Activated T-cell treated with anti-CD3 and anti-CD28 coated beads, Interleukin-2, amount 50 U/mL, for 24 hours (primary cell): Measurements from ENCODE around the gene CDKL5.

Experiments
- DNase-seq: peaks from one replicate; pipeline ENCODE4 v3.0.0-alpha.2; 2020
- H3K27ac Mint-ChIP-seq: 2 replicates; pipeline ENCODE4 v1.8.0; 2020; ENCODE audit warnings: mild to moderate bottlenecking, mixed read lengths
- H3K27me3 Mint-ChIP-seq: 2 replicates; pipeline ENCODE4 v1.8.0; 2020; ENCODE audit warnings: mixed read lengths
- H3K36me3 Mint-ChIP-seq: 2 replicates; pipeline ENCODE4 v1.8.0; 2020; ENCODE audit warnings: low read depth, mixed read lengths
- H3K4me1 Mint-ChIP-seq: 2 replicates; pipeline ENCODE4 v1.8.0; 2020; ENCODE audit warnings: low read depth, mixed read lengths
- H3K4me3 Mint-ChIP-seq: 2 replicates; pipeline ENCODE4 v1.8.0; 2020; ENCODE audit warnings: mild to moderate bottlenecking, moderate library complexity, mixed read lengths
- H3K9me3 Mint-ChIP-seq: 2 replicates; pipeline ENCODE4 v1.8.0; 2020; ENCODE audit warnings: mixed read lengths

CDKL5 gene

DNA sequence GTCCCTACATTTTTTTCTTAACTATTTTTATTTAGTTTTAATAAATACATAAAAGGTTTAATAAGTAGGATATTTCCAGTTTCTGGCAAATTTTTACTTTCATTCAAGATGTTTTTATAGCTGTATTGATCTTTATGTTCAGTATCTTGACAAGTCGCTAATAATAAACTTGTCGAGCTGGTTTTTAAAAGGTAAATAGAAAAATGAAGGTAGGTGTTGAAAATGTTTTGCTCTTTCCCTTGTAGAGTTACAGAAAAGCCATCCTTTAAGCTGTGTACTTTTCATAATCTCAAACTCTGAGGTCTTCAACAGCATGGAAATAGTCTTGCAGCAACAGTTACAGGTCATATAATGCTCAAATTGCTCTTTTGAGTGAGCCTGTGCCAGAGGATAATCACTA is 193.9 kb downstream of the CDKL5 start:
- Mint-ChIP-seq H3K4me3 (no peak overlapping the region), H3K9me3 (no peaks in the 10 kb centered on the region), H3K4me1 (no peaks in the 10 kb centered on the region), H3K27ac (no peak overlapping the region), H3K36me3 (no peaks in the 10 kb centered on the region), H3K27me3 (peaks cover 3% of the 10 kb centered on the region)
- DNase-seq = no peak

DNA sequence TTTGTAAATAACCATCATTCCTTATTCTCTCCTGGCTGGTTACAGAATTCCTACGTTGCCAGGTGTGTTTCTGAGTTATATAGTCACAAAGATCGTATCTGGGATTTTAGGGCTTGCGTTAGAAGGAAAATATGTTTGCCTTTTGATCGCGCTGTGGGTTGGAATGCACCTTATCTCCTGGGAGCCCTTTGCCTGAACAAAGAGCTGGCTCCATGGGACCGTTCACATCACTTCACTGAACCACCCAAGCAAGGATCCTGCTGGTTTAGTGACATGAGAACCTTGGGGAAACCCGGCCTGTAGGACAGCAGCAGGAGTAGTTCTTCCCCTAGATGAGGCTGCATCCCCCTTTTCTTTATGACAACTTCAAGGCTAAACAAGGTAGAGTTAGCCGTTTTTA is 194.9 kb downstream of the CDKL5 start:
- Mint-ChIP-seq H3K36me3 (peaks cover under 1% of the 10 kb centered on the region), H3K9me3 (no peaks in the 10 kb centered on the region)

DNA sequence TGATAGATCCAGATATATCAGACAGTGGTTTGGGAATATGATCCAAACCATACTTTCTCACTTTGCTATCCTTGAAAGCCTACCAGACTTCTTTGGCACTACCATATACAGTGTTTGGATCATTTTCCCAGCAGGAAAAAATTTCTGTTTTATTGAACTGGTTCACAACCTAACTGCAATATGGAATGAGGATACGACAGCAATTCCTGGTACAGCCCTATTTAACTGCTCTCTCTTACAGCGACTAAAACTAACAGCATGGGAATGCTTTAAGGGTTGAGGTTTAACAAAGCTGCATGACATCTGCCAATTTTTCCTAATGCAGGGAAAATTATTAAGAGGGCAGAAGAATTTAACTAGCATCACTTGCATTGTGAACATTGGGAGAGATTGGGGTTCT is 199.2 kb downstream of the CDKL5 start:
- peaks cover 11% of the 10 kb centered on the region for H3K36me3 Mint-ChIP-seq
- H3K4me1 Mint-ChIP-seq = no peaks in the 10 kb centered on the region
- H3K9me3 Mint-ChIP-seq = no peaks in the 10 kb centered on the region
- H3K4me3 Mint-ChIP-seq = no peak overlapping the region
- H3K27ac Mint-ChIP-seq = no peak overlapping the region
- peaks cover 12% of the 10 kb centered on the region for H3K27me3 Mint-ChIP-seq
- DNase-seq = no peak

More for the DNA sequence above, 194.9 kb downstream of the CDKL5 start:
- no peak overlapping the region for H3K4me3 Mint-ChIP-seq
- peaks cover 3% of the 10 kb centered on the region for H3K27me3 Mint-ChIP-seq
- DNase-seq = no peak
- no peak overlapping the region for H3K27ac Mint-ChIP-seq
- H3K4me1 Mint-ChIP-seq = no peaks in the 10 kb centered on the region

DNA sequence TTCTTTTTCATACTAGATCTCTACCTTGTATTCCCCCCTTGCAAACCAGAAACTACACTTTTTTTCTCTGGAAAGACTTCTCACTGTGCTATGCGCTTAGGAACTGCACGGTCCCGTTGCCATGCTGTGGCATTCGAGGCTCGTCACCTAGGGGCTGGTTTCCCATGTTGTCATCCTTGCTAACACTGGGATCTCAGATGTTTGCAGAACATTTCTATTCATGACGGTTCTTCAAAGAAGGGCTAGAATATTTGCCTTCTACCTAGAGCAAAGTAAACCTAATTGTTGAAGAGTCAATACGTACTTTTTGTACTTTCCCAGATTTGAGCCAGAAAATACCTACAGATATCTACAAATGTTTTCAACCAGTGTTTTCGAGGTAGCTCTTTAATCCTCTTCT is 205.5 kb downstream of the CDKL5 start:
- no peak overlapping the region for H3K4me3 Mint-ChIP-seq
- H3K9me3 Mint-ChIP-seq = no peaks in the 10 kb centered on the region
- H3K27ac Mint-ChIP-seq = no peak overlapping the region
- peaks cover 8% of the 10 kb centered on the region for H3K27me3 Mint-ChIP-seq
- peaks cover 10% of the 10 kb centered on the region for H3K36me3 Mint-ChIP-seq
- no peaks in the 10 kb centered on the region for H3K4me1 Mint-ChIP-seq
- no peak for DNase-seq

DNA sequence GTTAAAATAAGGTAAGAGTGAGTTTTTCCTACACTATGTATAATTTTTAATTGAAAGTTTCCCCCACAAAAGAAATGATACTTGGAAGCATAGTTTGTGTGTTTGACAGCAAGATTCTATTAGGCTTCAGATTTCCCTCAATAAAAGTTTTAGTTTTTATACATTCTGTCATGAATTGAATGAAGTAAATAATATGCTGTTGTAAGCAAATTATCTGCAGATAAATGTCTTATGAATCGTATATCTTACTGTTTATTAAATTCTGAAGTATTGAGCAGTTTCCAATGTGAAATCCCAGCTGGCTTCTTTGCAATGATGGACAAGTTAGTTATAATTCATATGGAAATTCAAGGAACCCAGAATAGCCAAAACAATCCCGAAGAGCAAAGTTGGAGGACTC is 213.0 kb downstream of the CDKL5 start:
- peaks cover 18% of the 10 kb centered on the region for H3K27me3 Mint-ChIP-seq
- no peaks in the 10 kb centered on the region for H3K9me3 Mint-ChIP-seq
- no peaks in the 10 kb centered on the region for H3K4me1 Mint-ChIP-seq
- H3K36me3 Mint-ChIP-seq = no peaks in the 10 kb centered on the region
- no peak overlapping the region for H3K4me3 Mint-ChIP-seq
- DNase-seq = no peak
- H3K27ac Mint-ChIP-seq = no peak overlapping the region

DNA sequence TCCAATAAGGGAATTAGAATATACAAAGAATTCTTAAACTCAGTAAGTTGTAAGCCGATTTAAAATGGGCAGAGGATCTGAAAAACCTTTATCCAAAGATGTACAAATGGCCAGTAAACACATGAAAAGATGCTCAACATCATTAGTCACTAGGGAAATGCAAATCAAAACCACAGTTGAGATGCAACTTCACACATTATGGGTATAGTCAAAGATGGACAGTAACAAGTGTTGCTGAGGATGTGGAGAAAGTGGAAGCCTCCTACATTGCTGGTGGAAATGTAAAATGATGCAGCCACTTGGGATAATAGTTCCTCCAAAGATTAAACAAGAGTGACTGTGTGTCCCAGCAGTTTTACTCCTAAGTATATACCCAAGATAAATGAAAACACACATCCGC is 213.9 kb downstream of the CDKL5 start:
- H3K36me3 Mint-ChIP-seq = no peaks in the 10 kb centered on the region
- no peak overlapping the region for H3K4me3 Mint-ChIP-seq
- H3K4me1 Mint-ChIP-seq = no peaks in the 10 kb centered on the region
- H3K9me3 Mint-ChIP-seq = no peaks in the 10 kb centered on the region
- no peak for DNase-seq
- peaks cover 18% of the 10 kb centered on the region for H3K27me3 Mint-ChIP-seq
- no peak overlapping the region for H3K27ac Mint-ChIP-seq

DNA sequence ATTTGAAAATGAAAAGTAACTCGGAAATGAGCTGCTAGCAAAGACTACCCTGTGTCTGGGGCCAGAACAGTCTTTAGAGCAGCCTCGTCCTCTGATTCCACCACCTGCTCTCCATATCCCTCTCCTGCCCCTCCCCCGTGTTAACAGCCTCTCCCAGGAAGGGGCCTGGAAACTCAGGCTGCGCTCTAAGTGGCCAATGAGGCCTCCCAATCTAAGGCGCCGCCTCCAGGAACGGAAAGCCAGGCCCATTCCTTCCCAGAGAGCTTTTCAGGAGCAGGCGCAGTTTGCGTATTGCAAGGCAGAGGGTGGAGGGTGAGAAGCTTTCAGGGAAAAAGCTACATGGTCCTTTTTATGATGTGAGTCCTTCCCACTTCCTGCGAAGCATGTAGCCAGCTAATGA is 215.3 kb downstream of the CDKL5 start:
- H3K9me3 Mint-ChIP-seq = no peaks in the 10 kb centered on the region
- peaks cover 18% of the 10 kb centered on the region for H3K27me3 Mint-ChIP-seq
- no peaks in the 10 kb centered on the region for H3K36me3 Mint-ChIP-seq
- H3K27ac Mint-ChIP-seq = no peak overlapping the region
- no peak for DNase-seq
- H3K4me3 Mint-ChIP-seq = no peak overlapping the region
- no peaks in the 10 kb centered on the region for H3K4me1 Mint-ChIP-seq

DNA sequence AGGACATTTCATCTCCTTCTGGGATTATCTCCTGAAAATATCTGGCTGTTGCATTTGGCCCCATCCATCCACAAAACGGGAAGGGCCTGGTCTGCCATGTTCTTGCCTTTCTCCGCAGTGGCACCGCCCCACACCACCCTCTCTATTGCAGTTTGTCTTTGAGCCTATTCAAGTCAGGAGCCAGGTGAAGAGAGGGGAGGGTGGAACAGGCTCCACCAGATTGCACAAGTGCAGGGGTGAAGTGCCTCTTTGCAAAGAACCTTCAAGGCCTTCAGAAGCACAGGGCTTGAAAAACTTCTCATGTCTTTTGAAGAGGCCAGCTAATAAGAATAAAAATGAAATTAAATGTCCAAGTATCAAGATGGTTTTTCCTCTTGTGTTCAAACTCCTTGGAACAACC is 217.8 kb downstream of the CDKL5 start:
- no peaks in the 10 kb centered on the region for H3K36me3 Mint-ChIP-seq
- H3K4me1 Mint-ChIP-seq = no peaks in the 10 kb centered on the region
- H3K9me3 Mint-ChIP-seq = no peaks in the 10 kb centered on the region
- no peak for DNase-seq
- no peak overlapping the region for H3K27ac Mint-ChIP-seq
- H3K4me3 Mint-ChIP-seq = no peak overlapping the region
- H3K27me3 Mint-ChIP-seq = peaks cover 9% of the 10 kb centered on the region

DNA sequence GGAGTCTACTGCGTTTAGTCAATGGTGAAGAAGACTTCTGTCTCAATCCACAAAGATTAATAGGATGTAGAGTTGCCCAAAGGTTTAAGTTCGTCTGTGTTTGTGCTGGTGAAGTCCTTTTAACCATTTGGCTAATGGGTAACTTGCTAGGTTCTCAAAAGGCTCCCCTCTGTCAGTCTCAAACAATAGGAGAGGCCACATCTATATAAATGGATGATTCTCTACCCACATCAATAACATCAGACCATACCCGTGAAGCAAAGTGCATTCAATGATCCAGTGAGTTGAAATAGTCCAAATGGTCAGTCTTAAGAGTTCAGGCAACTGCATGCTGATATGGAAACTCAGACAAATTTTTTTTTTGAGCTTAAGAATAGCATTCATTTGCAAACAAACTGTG is 218.4 kb downstream of the CDKL5 start:
- Mint-ChIP-seq H3K4me1 (no peaks in the 10 kb centered on the region), H3K4me3 (no peak overlapping the region), H3K9me3 (no peaks in the 10 kb centered on the region), H3K27me3 (peaks cover 9% of the 10 kb centered on the region), H3K36me3 (no peaks in the 10 kb centered on the region), H3K27ac (no peak overlapping the region)
- DNase-seq = no peak

DNA sequence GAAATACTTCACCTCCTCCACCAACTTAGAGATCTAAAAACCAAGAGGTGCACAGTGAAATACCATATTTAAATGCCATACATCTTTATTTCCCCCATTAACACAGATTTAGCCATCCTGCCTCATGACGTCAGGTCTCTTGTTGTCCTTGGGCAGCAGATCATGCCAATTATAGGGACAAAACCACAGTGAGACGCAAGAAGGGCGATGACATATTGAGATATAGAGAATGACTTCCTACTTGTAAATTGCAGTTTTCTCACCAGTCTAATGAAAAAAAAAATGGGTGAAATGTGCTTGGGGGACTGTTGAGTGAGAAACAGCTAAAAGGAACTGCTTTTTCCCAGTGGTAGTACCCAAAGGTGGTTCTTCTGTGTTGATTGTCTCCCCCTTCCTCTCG is 222.2 kb downstream of the CDKL5 start:
- H3K27me3 Mint-ChIP-seq = no peaks in the 10 kb centered on the region
- no peak for DNase-seq
- H3K4me1 Mint-ChIP-seq = no peaks in the 10 kb centered on the region
- no peak overlapping the region for H3K27ac Mint-ChIP-seq
- no peaks in the 10 kb centered on the region for H3K9me3 Mint-ChIP-seq
- H3K36me3 Mint-ChIP-seq = no peaks in the 10 kb centered on the region
- H3K4me3 Mint-ChIP-seq = no peak overlapping the region

DNA sequence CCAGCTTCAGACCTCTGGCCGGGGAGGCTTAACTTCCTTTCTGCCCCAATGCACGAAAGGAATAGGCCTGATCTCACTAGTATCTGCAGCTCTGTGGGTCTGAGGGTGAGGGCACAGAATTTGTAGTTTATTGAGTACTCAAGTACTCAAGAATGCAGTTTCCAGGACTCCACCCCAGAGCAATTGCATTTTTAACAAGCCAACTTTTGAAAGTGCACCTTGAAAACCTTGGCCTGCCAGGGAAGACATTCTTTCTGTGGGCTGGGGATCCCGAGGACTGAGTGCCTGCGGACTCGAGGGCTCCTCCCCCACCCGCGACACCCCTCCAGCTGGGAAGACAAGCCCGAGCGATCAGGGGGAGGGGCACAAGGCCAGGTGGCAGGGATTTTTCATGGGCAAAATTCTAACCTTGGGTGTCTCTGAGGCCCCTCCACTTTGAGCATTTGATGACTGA is 224.1 kb downstream of the CDKL5 start:
- H3K4me1 Mint-ChIP-seq = no peaks in the 10 kb centered on the region
- H3K27me3 Mint-ChIP-seq = no peaks in the 10 kb centered on the region
- DNase-seq = no peak
- H3K9me3 Mint-ChIP-seq = no peaks in the 10 kb centered on the region
- H3K27ac Mint-ChIP-seq = no peak overlapping the region
- no peak overlapping the region for H3K4me3 Mint-ChIP-seq
- H3K36me3 Mint-ChIP-seq = no peaks in the 10 kb centered on the region

DNA sequence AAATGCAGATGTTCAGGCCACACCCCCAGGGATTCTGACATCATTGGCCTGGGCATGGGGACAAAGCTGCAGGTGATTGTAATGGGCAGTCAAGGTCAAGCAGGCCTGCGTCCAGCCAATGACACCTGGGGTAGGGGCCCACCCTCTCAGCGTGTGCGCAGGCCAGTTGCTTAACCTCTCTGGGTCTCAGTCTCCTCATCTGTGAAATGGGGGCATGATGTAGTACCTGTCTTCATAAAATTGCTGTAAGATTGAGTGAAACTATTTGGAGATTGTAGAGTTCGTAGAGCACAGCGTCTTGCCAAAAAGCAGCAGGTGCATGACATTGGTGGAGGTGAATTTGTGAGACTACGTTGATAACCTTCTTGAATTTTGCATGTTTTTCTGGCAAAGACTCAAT is 225.3 kb downstream of the CDKL5 start:
- H3K9me3 Mint-ChIP-seq = no peaks in the 10 kb centered on the region
- no peaks in the 10 kb centered on the region for H3K4me1 Mint-ChIP-seq
- no peak overlapping the region for H3K4me3 Mint-ChIP-seq
- H3K27me3 Mint-ChIP-seq = no peaks in the 10 kb centered on the region
- no peak overlapping the region for H3K27ac Mint-ChIP-seq
- H3K36me3 Mint-ChIP-seq = no peaks in the 10 kb centered on the region
- DNase-seq = no peak

DNA sequence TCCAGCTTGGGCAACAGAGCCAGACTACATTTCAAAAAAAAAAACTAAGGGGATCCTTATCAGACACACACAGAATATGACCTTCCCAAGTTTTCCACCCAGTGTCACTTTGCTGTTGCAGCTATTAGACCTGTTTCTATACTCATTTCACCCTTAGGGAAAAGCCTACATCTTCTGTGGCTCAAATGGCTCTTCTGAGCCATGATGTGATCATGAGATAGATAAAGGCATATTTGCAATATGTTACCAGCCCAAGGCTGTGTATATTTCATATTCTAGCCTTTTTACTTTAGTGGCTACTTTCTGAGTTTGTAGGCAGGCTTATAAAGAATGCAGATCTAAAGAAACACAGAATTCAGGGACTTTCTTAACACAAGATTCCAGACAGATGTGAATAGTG is 227.2 kb downstream of the CDKL5 start:
- Mint-ChIP-seq H3K27me3 (no peaks in the 10 kb centered on the region), H3K4me3 (no peak overlapping the region), H3K4me1 (no peaks in the 10 kb centered on the region), H3K27ac (no peak overlapping the region), H3K36me3 (no peaks in the 10 kb centered on the region), H3K9me3 (no peaks in the 10 kb centered on the region)
- no peak for DNase-seq

DNA sequence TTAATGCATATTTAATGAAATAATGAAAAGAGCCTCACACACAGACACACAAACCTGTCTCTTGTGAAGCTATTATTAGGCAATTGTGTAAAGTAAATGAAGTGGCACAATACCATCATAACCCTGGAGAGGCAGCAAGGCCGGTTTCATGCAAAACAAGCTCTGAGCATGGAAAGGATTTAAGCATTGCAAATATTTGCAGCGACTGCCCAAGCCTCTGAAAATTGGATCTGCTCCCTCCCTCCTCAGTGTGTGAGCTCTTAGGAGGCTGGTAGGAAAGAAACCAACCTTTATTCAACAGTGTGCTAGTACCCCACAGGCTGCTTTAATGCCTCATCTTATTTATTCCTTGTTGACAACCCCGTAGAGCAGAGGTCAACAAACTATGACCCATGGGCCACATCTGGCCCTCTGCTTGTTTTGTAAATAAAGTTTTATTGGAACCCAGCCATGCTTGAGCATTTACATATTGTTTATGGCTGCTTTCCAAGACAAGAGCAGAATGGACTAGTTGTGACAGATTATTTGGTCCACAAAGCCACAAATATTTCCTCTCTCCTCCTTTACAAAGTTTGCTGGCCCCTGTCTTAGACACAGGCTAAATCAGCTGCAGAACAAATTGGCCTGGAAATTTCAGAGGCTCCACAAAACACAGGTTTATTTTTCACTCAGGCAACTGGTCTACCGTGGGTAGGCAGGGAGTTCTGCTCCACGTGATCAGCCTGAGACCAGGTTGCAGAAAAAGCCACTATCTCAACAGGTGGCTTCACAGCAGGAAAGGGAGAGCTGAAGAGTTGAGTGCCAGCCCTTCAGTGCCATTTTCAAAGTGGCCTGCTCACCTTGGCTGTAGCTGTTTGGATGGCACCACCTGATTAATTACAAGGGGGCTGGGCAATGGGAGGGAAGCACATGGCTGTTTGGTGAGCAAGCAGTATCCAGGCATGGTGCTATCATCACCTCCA is 229.7 kb downstream of the CDKL5 start:
- Mint-ChIP-seq H3K27ac (no peak overlapping the region), H3K36me3 (no peaks in the 10 kb centered on the region), H3K27me3 (no peaks in the 10 kb centered on the region), H3K4me3 (no peak overlapping the region), H3K4me1 (no peaks in the 10 kb centered on the region), H3K9me3 (no peaks in the 10 kb centered on the region)
- DNase-seq = no peak

DNA sequence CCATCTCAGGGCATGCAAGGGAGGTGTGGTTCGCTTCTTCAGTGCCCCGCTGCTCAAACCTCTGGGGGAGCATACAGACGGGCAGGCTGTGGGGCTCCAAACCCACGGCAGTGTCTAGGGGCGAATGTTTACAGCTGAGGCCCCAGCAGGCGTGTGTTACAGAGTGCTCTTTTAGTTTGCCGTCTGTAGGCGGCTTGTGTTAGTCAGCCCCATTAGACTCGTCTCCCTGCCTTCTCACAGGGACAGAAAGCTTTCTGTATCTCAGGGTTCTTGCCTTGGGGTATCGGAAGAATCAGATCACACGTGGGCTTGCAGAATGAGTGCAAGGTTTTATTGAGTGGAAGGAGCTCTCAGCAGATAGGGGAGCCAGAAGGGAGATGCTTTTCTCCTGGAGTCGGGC is 235.9 kb downstream of the CDKL5 start:
- H3K36me3 Mint-ChIP-seq = no peaks in the 10 kb centered on the region
- H3K9me3 Mint-ChIP-seq = no peaks in the 10 kb centered on the region
- H3K27me3 Mint-ChIP-seq = peaks cover 7% of the 10 kb centered on the region
- no peak for DNase-seq
- H3K4me3 Mint-ChIP-seq = no peak overlapping the region
- no peaks in the 10 kb centered on the region for H3K4me1 Mint-ChIP-seq
- H3K27ac Mint-ChIP-seq = no peak overlapping the region
